COR-L47 (cell line): ENCODE measurements around the gene TBL2.
"Not testable (repeated sequence)": the region's sequence is repeated elsewhere in the genome, so short reads cannot be mapped to it uniquely, and the experiment has no call there.

Experiments used
- DNase-seq: peaks from one replicate; lab custom pipeline; 2025; lab: John Stamatoyannopoulos, UW

TBL2 gene

DNA sequence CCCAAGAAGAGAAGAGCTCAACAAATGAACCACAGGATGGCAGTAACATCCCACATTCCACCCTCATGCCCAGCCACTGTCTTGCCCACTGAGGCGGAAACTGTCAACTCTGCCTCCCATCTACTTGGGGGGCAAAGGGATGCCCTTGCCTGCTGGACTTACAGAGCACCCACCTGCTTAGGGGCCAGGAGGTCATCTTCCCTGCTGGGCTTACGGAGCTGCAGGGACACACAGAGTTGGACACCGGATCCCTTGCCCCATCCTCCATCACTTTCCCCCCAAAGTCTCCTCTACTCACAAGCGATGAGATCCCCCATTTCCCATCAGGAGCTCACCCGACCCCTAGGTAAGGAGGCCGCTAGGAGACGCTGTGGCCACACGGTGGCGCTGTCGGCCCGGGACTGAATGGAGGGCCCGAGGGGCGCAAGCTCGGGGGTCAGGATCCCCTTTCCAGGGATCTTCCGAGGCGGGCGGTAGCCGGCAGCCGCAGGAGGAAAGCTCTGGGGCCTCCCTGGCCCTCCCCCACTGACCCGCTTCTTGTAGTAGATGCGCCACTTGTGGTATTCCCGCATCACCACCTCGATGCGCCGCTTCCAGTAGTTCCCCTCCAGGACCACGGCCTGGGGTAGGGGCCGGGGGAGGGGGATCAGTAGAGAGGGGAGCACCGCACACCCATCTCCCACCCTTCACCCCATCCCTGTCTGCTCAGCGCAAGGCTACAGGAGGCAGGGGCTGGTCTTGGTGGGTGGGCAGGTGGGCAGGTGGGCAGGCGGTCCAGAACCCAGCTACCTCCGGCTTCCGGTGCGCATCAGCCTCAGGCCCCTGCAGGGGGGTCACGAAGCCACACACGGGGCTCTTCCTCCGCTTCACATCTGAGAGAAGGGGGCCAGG is 28.7 kb upstream of the TBL2 start:
- peak; percentile 24 for DNase-seq

DNA sequence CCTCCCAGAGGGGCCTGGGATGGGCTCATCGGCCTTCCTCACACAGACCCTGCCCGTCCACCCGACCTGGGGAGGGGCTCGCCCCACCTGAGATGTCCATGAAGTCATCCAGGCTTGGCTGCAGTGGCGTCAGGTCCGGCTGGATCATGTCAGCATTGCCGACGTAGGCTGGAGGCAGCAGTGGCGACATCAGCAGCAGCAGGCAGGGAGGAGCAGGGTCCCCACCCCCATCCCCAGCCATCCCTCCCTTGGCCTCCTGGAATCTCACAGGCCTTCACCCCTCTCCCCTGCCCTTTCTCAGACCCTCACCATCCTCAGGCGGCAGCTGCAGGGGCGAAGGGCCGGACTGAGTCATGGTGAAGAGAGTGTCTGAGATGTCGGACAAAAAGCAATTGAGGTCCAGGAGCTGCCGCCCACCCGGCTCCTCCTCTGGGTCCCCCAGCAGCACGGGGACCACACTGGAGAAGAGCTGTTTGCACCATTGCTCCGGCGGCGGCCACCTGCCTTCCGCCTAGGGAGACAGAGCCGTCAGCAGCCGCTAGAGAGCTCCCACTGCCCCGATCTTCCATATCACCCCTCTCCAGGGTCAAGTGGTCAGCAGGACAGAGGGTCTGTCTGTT is 27.3 kb upstream of the TBL2 start:
- no peak for DNase-seq

DNA sequence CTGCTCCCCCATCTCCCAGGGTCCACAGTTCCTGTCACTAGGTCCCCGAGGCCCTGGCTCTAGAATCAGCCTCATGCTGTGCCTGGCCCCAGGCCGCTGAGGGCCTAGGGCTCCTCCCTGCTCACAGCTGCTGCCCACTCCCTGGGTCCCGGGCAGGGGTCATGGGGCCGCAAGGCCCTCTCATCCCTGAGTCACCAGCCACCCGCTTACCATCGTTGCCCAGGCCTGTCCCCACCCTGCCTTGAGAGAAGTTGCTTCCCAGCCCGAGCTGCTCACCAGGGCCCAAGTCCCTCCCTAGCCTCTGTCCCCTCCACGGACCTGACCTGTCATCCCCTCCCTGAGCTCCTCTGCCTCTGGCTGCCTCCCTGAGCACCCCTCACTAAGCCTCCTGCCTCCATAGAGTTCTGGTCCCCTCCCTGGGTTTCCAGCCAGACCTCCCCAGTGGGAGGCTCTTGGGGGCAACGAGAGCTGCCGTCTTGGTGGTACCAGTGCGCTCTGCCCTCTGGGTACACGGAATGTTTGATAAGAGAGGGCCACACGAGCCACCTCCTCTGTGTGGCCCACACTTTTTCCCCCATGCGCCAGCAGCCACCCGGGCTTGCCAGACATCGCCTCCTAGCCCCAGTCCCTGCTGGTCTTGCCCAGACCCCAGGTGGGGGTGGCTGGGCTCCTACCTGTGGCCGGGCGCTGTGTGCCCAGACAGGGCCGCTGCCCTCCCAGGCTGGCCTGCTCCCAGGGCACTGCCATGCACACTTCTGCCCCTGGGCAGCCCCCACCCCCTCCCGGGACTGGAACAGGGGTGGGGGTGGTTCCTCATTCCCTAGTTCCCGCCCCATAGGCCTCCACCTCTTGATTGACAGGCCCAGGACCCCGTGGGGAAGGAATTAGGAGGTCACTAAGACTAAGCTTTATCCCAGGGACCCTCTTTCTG is 24.6 kb upstream of the TBL2 start:
- no peak for DNase-seq

- no peak for DNase-seq
Observed at GRCh38 chr7:73599916-73600315, 21.5 kb upstream of the TBL2 start.

- no peak for DNase-seq
Observed at GRCh38 chr7:73599151-73599882, 20.9 kb upstream of the TBL2 start.

DNA sequence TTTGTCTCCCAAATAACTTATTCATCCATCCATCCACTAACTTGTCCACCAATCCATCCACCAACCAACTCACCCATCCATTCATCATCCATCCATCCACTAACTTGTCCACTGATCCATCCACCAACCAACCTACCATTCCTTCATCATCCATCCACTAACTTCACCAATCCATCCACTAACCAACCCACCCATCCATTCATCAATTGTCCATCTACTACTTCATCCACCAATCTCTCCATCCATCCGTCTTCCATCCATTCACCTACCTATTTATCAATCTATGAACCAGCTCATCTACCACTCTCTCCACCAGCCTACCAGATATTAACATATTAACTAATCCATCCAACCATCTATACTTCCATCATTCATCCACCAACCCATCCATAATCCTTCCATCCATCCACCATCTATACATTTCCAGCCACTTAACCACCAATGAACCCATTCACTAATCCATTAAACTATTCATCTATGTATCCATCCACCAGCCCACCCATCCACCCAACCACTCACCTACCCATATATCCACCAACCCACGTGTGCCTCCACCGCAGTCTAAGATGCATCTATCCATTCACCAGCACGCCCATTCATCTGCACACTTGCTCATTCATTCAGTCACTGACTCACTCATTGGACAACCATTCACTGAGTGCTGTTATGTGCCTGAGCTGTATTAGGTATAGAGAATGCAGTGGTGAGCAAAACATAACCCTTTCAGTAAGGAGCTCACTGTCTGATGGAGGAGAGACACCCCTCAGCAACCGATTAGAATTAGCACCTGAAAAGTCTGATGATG is 19.8 kb upstream of the TBL2 start:
- DNase-seq = no peak

DNA sequence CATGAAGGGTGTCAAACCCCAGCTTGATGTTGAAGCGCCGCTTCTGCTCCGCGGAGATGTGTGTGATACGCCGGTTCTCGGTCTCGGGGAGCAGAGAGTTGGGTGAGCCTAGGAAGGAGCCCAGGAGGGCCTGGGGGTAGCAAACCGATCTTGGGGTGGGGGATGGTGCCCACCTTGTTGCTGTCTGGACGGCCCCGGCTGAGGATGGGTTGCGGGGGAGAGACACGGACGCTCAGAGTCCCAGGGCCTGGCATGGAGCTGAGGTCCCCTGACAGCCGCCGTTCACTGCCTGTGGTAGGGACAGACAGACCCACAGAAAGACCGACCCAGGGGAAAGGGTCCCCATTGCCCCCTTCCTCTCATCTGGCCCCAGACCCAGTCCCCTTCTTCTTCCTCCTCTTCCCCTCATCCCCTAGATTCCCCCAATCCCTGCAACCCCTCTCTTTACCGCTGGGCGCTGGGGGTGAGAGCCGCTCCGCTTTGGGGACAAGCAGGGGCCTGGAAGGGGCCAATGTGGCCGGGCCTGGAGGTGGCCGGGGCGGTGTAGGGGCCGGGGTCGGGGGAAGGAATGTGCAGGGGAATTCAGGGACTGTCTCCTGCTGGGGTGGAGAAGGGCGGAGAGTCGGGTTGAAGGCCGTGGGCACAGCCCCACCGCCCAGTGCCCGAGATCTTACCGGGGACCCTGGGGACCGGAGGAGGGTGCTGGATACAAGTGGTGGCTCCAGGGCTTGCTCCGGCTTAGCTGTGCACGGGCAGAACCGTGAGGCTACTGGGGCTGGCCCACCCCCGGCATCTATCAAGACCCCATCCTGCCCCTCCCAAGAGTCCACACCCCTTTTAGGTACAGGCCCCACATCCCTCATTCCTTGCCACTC is 18.0 kb upstream of the TBL2 start:
- DNase-seq = no peak

DNA sequence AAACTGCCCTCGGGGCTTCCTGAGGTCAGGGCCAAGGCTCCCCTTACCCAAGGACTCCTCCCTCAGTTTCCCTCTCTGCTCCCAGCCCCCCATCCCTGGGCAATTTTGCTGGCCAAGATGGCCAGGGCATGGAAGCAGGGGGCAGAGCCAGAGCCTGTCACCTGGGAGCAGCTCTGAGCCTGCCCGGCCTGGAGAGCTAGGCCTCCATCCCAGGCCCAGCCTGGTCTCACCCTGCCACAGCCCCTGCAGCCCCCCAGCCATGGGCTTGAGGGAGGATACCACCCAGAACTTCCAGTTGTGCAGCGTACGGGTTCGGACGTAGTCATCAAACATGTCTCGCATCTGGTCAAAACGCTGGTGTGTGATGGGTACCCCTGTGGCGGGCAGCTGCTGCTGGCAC is 17.0 kb upstream of the TBL2 start:
- no peak for DNase-seq

- DNase-seq = no peak
Observed at GRCh38 chr7:73593207-73594045, 15.0 kb upstream of the TBL2 start.

- DNase-seq = no peak
Observed at GRCh38 chr7:73586911-73587310, 8.5 kb upstream of the TBL2 start.

DNA sequence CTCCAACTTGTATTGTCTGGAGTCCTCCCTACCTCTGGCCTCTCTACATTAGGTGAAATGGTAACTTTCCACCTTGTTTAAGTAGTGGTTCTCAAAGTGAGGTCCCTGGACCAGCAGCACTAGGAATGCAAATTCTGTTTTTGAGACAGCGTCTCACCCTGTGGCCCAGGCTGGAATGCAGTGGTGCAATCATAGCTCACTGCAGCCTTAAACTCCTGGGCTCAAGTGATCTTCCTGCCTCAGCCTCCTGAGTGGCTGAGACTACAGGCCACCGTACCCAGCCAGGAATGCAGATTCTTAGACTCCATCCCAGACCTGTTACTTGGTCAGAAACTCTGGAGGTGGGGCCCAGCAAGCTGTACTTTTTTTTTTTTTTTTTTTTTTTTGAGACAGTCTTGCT is 6.8 kb upstream of the TBL2 start:
- DNase-seq = no peak

- no peak for DNase-seq
Observed at GRCh38 chr7:73582664-73583202, 4.4 kb upstream of the TBL2 start.

DNA sequence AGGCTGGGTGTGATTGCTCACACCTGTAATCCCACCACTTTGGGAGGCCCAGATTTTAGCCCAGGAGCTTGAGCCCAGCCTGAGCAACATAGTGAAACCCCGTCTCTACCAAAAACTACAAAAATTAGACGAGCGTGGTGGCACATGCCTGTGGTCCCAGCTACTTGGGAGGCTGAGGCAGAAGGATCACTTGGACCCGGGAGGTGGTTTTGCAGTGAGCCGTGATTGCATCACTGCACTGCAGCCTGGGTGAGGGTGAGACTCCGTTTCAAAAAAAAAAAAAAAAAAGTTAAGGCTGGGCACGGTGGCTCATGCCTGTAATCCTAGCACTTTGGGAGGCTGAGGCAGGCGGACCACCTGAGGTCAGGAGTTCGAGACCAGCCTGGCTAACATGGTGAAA is 2.6 kb upstream of the TBL2 start:
- DNase-seq = not testable (repeated sequence)

- DNase-seq = no peak
Observed at GRCh38 chr7:73577627-73578341, 595 bp downstream of the TBL2 start.

- DNase-seq = no peak
Observed at GRCh38 chr7:73573791-73574190, 4.6 kb downstream of the TBL2 start.

DNA sequence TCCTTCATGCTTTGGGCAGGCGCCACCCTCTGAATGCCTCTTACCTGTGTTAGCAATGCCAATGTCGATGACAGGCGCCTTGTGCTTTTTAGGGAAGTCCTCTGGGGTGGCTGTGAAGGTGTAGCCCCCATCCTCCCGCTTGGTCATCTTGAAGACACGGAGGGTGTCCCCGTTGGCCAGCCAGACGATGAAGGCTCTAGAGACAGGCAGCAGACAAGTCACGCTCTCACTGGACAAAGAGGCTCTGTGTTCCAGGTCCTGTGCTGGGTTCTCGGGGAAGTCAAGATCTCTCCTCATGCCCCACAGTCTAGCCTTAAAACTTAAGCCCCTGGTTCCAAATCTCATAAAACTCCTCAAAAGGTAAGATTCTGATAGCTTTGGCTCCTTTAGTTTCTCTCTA is 5.1 kb downstream of the TBL2 start:
- DNase-seq = no peak

DNA sequence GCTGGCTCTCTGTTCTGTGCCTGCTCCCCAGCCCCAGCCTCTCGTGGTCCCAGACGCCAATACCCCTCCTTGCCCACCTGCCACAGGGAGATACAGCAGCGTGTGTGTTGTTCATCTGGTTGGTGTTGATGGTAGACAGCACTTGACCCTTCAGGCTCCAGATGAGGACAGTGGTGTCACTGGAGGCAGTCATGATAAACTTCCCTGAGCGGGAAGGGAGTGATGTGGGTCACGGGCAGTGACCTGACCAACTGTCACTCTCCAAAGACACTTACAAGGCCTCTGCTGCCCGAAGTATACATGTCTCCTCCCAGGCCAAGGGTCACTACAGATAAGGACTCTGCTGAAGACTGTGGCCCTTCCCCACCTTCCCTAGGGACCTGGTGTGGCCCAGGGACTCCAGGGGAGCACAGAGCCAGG is 5.6 kb downstream of the TBL2 start:
- no peak for DNase-seq

DNA sequence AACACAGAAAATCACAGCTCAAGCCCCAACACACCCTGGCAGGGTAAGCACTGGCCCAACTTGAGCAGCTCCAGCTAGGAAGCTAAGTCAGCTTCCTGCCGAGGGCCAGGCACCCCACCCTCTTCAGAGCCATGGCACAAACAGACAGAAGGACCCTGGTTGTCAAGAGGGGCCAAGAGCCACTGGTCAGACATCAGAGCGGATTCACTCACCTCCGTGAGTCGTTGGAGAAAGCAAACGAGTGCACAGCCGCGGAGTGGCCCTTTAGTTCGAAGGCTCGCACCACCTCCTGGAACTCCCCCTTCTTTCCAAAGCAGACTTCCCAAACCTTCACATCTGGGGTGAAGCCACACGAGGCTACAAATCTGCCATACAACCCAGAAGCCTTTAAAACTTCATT is 7.4 kb downstream of the TBL2 start:
- no peak for DNase-seq
